Duodenal mucosa (tissue), 2 donors: ENCODE measurements around the gene LRRK2.

Experiments
- H3K27ac ChIP-seq: one replicate; pipeline ENCODE4 v1.7.0; 2013; ENCODE audit warnings: low read depth, low read length
- H3K27me3 ChIP-seq, 2 donors: one replicate each; pipeline ENCODE4 v1.7.0; 2013; ENCODE audit warnings: low read length in 2 of 2, control low read depth in 1 of 2; ENCODE audit not compliant: insufficient read depth in 2 of 2, control insufficient read depth in 1 of 2
- H3K36me3 ChIP-seq, 2 donors: one replicate each; pipeline ENCODE4 v1.7.0; 2013; ENCODE audit warnings: low read length in 2 of 2, control low read depth in 1 of 2; ENCODE audit not compliant: insufficient read depth in 2 of 2, control insufficient read depth in 1 of 2
- H3K4me1 ChIP-seq, 2 donors: one replicate each; pipeline ENCODE4 v1.7.0; 2013; ENCODE audit warnings: low read length in 2 of 2, control low read depth in 1 of 2; ENCODE audit not compliant: insufficient read depth in 2 of 2, control insufficient read depth in 1 of 2
- H3K4me3 ChIP-seq, 2 donors: one replicate each; pipeline ENCODE4 v1.7.0; 2013; ENCODE audit warnings: low read length in 2 of 2, low read depth in 1 of 2
- H3K9ac ChIP-seq, 2 donors: one replicate each; pipeline ENCODE4 v1.7.0; 2013; ENCODE audit warnings: low read length in 2 of 2, low read depth in 1 of 2
- H3K9me3 ChIP-seq, 2 donors: one replicate each; pipeline ENCODE4 v1.7.0; 2013; ENCODE audit warnings: low read length in 2 of 2, control low read depth in 1 of 2; ENCODE audit not compliant: control insufficient read depth in 1 of 2

LRRK2 gene

GRCh38 chr12:40224439-40225291, at the start of gene LRRK2:
TSS of gene LRRK2 (plus strand) at chr12:40224997. CDS start at chr12:40225132, 135 bp downstream.
- peaks cover 0 to 4% of the 10 kb centered on the region in 2 donors for H3K4me1 ChIP-seq
- peak within 1 kb of the TSS; percentile 89 for H3K27ac ChIP-seq
- H3K36me3 ChIP-seq = no peaks in the 10 kb centered on the region
- peak within 1 kb of the TSS; percentile 59 to 71 for H3K9ac ChIP-seq
- peaks cover 2 to 4% of the 10 kb centered on the region in 2 donors for H3K27me3 ChIP-seq
- H3K9me3 ChIP-seq = no peaks in the 10 kb centered on the region
- H3K4me3 ChIP-seq = peak within 1 kb of the TSS; percentile 70 to 71

DNA sequence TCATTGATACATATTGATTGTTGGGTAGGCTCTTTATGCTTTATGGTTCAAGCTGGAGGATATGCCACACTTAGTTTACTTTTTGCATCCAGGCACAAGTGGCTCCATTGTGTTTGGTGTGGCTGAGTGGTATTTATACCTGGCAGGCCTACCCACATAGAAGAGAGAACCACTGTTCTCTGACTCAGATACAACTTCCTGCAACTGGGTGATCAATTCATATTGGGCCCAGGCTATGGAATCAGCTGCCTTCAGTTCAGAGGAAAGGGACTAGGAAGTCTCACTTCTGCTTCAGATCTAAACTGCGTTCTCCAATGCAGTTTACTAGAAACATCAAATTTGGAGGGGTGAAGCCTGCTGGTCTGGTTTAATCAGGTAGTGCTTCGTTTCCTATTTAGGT, 49.8 kb upstream of the LRRK2 start:
- H3K27me3 ChIP-seq = no peaks in the 10 kb centered on the region
- no peak overlapping the region for H3K9ac ChIP-seq
- no peak overlapping the region for H3K27ac ChIP-seq

DNA sequence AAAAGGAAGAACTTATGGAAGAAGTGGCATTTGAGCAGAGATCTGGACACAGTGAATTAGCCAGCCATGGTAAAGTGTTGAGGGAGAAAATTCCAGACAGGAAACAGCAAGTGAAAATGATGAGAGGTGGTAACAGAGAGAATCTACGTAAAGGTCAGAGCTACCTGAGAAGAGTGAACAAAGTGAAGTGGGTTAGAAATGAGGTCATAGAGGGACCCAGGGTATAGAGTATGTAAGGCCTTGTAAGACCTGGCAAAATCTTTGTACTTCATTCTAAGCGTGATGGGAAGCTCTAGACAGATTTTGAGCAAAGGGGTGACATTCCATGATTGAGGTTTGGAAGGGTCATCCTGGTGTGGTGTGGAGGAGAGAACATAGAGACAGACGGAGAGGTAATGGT, 49.3 kb upstream of the LRRK2 start:
- H3K27ac ChIP-seq = no peak overlapping the region
- H3K27me3 ChIP-seq = no peaks in the 10 kb centered on the region
- no peaks in the 10 kb centered on the region for H3K36me3 ChIP-seq
- no peak overlapping the region for H3K4me3 ChIP-seq
- no peak overlapping the region for H3K9ac ChIP-seq
- no peaks in the 10 kb centered on the region for H3K4me1 ChIP-seq
- no peaks in the 10 kb centered on the region for H3K9me3 ChIP-seq

More for the DNA sequence above, 49.8 kb upstream of the LRRK2 start:
- Histone ChIP-seq H3K9me3 (no peaks in the 10 kb centered on the region), H3K4me3 (no peak overlapping the region), H3K4me1 (no peaks in the 10 kb centered on the region), H3K36me3 (no peaks in the 10 kb centered on the region)

GRCh38 chr12:40178701-40179100, 46.1 kb upstream of the LRRK2 start:
- Histone ChIP-seq H3K27me3 (no peaks in the 10 kb centered on the region), H3K9ac (no peak overlapping the region), H3K9me3 (no peaks in the 10 kb centered on the region), H3K36me3 (no peaks in the 10 kb centered on the region), H3K4me1 (no peaks in the 10 kb centered on the region), H3K27ac (no peak overlapping the region), H3K4me3 (no peak overlapping the region)

GRCh38 chr12:40181490-40181889, 43.3 kb upstream of the LRRK2 start:
- H3K27me3 ChIP-seq = no peaks in the 10 kb centered on the region
- no peaks in the 10 kb centered on the region for H3K4me1 ChIP-seq
- no peak overlapping the region for H3K27ac ChIP-seq
- no peaks in the 10 kb centered on the region for H3K36me3 ChIP-seq
- no peak overlapping the region for H3K9ac ChIP-seq
- H3K9me3 ChIP-seq = no peaks in the 10 kb centered on the region
- no peak overlapping the region for H3K4me3 ChIP-seq

DNA sequence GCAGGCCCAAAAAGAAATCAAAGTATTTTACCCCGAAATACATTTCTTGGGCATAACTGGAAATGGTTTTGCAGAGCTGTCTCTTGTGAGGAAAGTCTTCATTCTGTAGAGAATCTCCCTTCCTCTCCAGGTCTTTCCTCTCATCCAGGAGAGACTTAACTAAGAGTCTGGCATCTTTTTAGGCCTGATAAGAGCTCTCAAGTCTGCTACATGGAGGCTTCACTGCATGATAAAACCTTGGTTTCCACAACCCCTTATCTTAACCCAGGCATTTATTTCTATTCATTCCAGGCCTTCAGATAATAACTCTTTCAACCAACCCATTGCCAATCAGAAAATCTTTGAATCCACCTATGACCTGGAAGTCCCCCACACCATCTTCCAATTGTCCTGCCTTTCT, 41.1 kb upstream of the LRRK2 start:
- H3K9ac ChIP-seq = no peak overlapping the region
- no peak overlapping the region for H3K4me3 ChIP-seq
- no peaks in the 10 kb centered on the region for H3K9me3 ChIP-seq
- no peaks in the 10 kb centered on the region for H3K27me3 ChIP-seq
- no peaks in the 10 kb centered on the region for H3K4me1 ChIP-seq
- H3K36me3 ChIP-seq = no peaks in the 10 kb centered on the region
- H3K27ac ChIP-seq = no peak overlapping the region

- no peak overlapping the region for H3K27ac ChIP-seq
Observed at GRCh38 chr12:40184493-40185302, 40.1 kb upstream of the LRRK2 start.

DNA sequence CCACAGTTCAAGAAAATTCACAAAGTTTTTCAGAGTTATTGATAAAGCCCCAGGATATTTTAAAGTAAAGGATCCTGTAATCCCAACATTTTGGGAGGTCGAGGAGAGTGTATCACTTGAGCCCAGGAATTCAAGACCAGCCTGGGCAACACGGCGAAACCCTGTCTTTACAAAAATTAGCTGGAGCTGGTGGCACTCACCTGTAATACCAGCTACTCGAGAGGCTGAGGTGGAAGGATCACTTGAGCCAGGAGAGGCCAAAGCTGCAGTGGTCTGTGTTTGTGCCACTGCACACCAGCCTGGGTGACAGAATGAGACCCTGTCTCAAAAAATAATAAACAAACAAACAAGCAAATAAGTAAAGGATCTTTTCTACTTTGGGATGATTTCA, 39.5 kb upstream of the LRRK2 start:
- Histone ChIP-seq H3K9ac (no peak overlapping the region), H3K9me3 (peaks cover 0 to 3% of the 10 kb centered on the region in 2 donors), H3K27ac (no peak overlapping the region), H3K4me1 (no peaks in the 10 kb centered on the region), H3K4me3 (no peak overlapping the region), H3K36me3 (no peaks in the 10 kb centered on the region), H3K27me3 (no peaks in the 10 kb centered on the region)

More at GRCh38 chr12:40184493-40185302, 40.1 kb upstream of the LRRK2 start:
- H3K9me3 ChIP-seq = no peaks in the 10 kb centered on the region
- H3K36me3 ChIP-seq = no peaks in the 10 kb centered on the region
- no peak overlapping the region for H3K4me3 ChIP-seq
- H3K4me1 ChIP-seq = no peaks in the 10 kb centered on the region
- no peaks in the 10 kb centered on the region for H3K27me3 ChIP-seq
- no peak overlapping the region for H3K9ac ChIP-seq

- H3K27ac ChIP-seq = no peak overlapping the region
- H3K36me3 ChIP-seq = no peaks in the 10 kb centered on the region
- H3K9me3 ChIP-seq = peaks cover 0 to 3% of the 10 kb centered on the region in 2 donors
- no peak overlapping the region for H3K4me3 ChIP-seq
- H3K27me3 ChIP-seq = no peaks in the 10 kb centered on the region
- H3K4me1 ChIP-seq = no peaks in the 10 kb centered on the region
- H3K9ac ChIP-seq = no peak overlapping the region
Observed at GRCh38 chr12:40188558-40189320, 36.1 kb upstream of the LRRK2 start.
